Measurements from ENCODE around the gene SUGT1.

The SUGT1 gene

DNA sequence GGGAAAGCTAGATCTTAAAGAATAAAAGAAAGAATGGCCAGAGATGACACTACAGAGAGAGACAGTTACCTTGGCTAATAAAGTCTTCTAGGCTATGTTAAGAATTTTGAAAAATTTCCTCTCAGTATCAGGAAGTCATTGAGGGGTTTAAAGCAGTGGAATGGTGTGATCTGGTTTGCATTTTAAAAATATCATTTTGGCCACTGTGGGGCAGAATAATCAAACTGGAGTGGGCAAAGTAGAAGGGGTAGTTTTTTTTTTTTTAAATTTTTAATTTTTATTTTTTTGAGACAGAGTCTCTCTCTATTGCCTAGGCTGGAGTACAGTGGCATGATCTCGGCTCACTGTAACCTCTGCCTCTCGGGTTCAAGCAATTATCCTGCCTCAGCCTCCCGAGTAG lies 91.4 kb downstream of the SUGT1 start:
- no peak overlapping the region for H3K4me3 ChIP-seq
- intact Hi-C loops (cut with DNase I; ENCODE audit: low total_unique reads) = no loop called here
- DNase-seq = no peak
- TF ChIP-seq, protein P1, sequence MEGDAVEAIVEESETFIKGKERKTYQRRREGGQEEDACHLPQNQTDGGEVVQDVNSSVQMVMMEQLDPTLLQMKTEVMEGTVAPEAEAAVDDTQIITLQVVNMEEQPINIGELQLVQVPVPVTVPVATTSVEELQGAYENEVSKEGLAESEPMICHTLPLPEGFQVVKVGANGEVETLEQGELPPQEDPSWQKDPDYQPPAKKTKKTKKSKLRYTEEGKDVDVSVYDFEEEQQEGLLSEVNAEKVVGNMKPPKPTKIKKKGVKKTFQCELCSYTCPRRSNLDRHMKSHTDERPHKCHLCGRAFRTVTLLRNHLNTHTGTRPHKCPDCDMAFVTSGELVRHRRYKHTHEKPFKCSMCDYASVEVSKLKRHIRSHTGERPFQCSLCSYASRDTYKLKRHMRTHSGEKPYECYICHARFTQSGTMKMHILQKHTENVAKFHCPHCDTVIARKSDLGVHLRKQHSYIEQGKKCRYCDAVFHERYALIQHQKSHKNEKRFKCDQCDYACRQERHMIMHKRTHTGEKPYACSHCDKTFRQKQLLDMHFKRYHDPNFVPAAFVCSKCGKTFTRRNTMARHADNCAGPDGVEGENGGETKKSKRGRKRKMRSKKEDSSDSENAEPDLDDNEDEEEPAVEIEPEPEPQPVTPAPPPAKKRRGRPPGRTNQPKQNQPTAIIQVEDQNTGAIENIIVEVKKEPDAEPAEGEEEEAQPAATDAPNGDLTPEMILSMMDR (IDR thresholded peaks at IDR 0.05) = no peak
- H3K9me3 ChIP-seq = no peaks in the 10 kb centered on the region
- no peak overlapping the region for H3K27ac ChIP-seq
- H3K27me3 ChIP-seq = peaks cover 4 to 18% of the 10 kb centered on the region in 2 donors
- H3K36me3 ChIP-seq = no peaks in the 10 kb centered on the region
- H3K4me1 ChIP-seq = peaks cover 0 to 5% (median 4%) of the 10 kb centered on the region in 4 donors

DNA sequence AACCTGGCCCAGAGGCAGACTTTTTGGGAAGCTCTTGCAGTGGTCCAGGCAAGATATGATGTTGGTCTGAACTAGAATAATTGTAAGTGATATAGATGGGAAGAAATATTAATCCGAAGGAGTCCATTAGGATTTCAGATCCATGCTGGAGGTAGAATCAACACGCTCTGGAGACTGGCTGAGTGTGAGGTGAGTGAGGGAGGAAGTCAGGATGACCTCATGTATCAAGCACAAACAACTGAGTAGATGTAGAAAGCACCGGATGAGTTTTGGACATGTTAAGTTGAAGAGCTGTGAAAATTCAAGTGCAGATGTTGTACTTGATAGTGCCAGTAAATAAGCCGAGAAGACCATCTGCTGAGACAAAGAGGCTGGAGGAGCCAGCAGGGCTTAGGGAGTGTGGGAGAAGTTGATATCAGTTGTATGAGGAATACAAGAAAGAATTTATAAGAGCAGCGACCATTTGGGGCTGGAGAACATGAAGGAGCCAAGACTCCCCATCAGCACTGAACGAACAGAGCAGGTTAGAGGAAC lies 92.3 kb downstream of the SUGT1 start:
- H3K27me3 ChIP-seq = peaks cover 0 to 9% of the 10 kb centered on the region in 2 donors
- TF ChIP-seq, protein P1 (IDR thresholded peaks at IDR 0.05) = no peak
- H3K9me3 ChIP-seq = no peaks in the 10 kb centered on the region
- H3K4me1 ChIP-seq = no peaks in the 10 kb centered on the region
- H3K27ac ChIP-seq = no peak overlapping the region
- H3K36me3 ChIP-seq = no peaks in the 10 kb centered on the region
- intact Hi-C loops (cut with DNase I; ENCODE audit: low total_unique reads) = no loop called here
- no peak overlapping the region for H3K4me3 ChIP-seq
- DNase-seq = no peak

- no peaks in the 10 kb centered on the region for H3K27me3 ChIP-seq
- no peak for DNase-seq
- H3K4me3 ChIP-seq = no peak overlapping the region
- H3K36me3 ChIP-seq = no peaks in the 10 kb centered on the region
- H3K4me1 ChIP-seq = no peaks in the 10 kb centered on the region
- intact Hi-C loops (cut with DNase I; ENCODE audit: low total_unique reads) = no loop called here
- no peaks in the 10 kb centered on the region for H3K9me3 ChIP-seq
- H3K27ac ChIP-seq = no peak overlapping the region
- TF ChIP-seq, protein P1 (IDR thresholded peaks at IDR 0.05) = no peak
Measured at GRCh38 chr13:52746141-52746540, 93.5 kb downstream of the SUGT1 start.

GRCh38 chr13:52749419-52749818 lies 96.8 kb downstream of the SUGT1 start:
- Histone ChIP-seq H3K4me3 (no peak overlapping the region), H3K27me3 (no peaks in the 10 kb centered on the region), H3K4me1 (no peaks in the 10 kb centered on the region), H3K9me3 (no peaks in the 10 kb centered on the region), H3K27ac (no peak overlapping the region), H3K36me3 (no peaks in the 10 kb centered on the region)
- TF ChIP-seq, protein P1 (IDR thresholded peaks at IDR 0.05) = no peak
- intact Hi-C loops (cut with DNase I; ENCODE audit: low total_unique reads) = no loop called here
- DNase-seq = no peak
